ENCODE results near the gene HNRNPR. TPM values are rescaled to one million over a fixed set of nuclear protein-coding genes. Genes with fewer than 3 reads are reported as not detected.

HNRNPR gene
- total RNA-seq, 6 experiments from 2014 or later: 27.5 to 44.2 (median 32.0) TPM

- TF ChIP-seq POLR2A (IDR thresholded peaks at IDR 0.05): no peak
- no peak for TF ChIP-seq CTCF (IDR thresholded peaks at IDR 0.05)
- no peak overlapping the region for H3K27ac ChIP-seq
- 93% methylated on average over 2 of the region's 2 CpGs for WGBS (ENCODE audit: insufficient coverage, low coverage, low lambda C conversion rate, missing lambda C conversion rate)
- H3K9me3 ChIP-seq: peaks cover 0 to 31% (median 17%) of the 10 kb centered on the region in 4 donors
- intact Hi-C loops (cut with DNase I): no loop called here
- no peak overlapping the region for H3K4me3 ChIP-seq
- no peak for DNase-seq
- peaks cover 0 to 16% (median 7%) of the 10 kb centered on the region in 4 donors for H3K4me1 ChIP-seq
- no peaks in the 10 kb centered on the region for H3K27me3 ChIP-seq
- no peak for ATAC-seq
- peaks cover 0 to 26% (median 14%) of the 10 kb centered on the region in 4 donors for H3K36me3 ChIP-seq
Measured at GRCh38 chr1:23366146-23366545, 22.1 kb upstream of the HNRNPR start.

- 89% methylated on average over 10 of the region's 13 CpGs for WGBS (ENCODE audit: insufficient coverage, low coverage, low lambda C conversion rate, missing lambda C conversion rate)
- Histone ChIP-seq H3K27me3 (no peaks in the 10 kb centered on the region), H3K4me3 (no peak overlapping the region), H3K27ac (no peak overlapping the region), H3K36me3 (peaks cover 0 to 26% (median 14%) of the 10 kb centered on the region in 4 donors), H3K9me3 (peaks cover 0 to 45% (median 22%) of the 10 kb centered on the region in 4 donors), H3K4me1 (no peaks in the 10 kb centered on the region)
- no peak for DNase-seq
- TF ChIP-seq CTCF (IDR thresholded peaks at IDR 0.05): no peak
- no peak for TF ChIP-seq POLR2A (IDR thresholded peaks at IDR 0.05)
- ATAC-seq: no peak
- intact Hi-C loops (cut with DNase I): no loop called here
Measured at GRCh38 chr1:23362218-23362713, 18.2 kb upstream of the HNRNPR start.

GRCh38 chr1:23358310-23358875, 14.3 kb upstream of the HNRNPR start:
- TF ChIP-seq CTCF (IDR thresholded peaks at IDR 0.05) (no peak), POLR2A (IDR thresholded peaks at IDR 0.05) (no peak)
- no peak for ATAC-seq
- peaks cover 0 to 31% (median 19%) of the 10 kb centered on the region in 4 donors for H3K9me3 ChIP-seq
- no peaks in the 10 kb centered on the region for H3K4me1 ChIP-seq
- no peaks in the 10 kb centered on the region for H3K27me3 ChIP-seq
- intact Hi-C loops (cut with DNase I): no loop called here
- peaks cover 0 to 16% (median 10%) of the 10 kb centered on the region in 4 donors for H3K36me3 ChIP-seq
- no peak overlapping the region for H3K27ac ChIP-seq
- no peak for DNase-seq
- WGBS (ENCODE audit: insufficient coverage, low coverage, low lambda C conversion rate, missing lambda C conversion rate): 95% methylated on average over 2 of the region's 3 CpGs
- no peak overlapping the region for H3K4me3 ChIP-seq

- TF ChIP-seq POLR2A (IDR thresholded peaks at IDR 0.05): no peak
- no peak for TF ChIP-seq CTCF (IDR thresholded peaks at IDR 0.05)
- no peaks in the 10 kb centered on the region for H3K4me1 ChIP-seq
- peaks cover 0 to 26% (median 13%) of the 10 kb centered on the region in 4 donors for H3K9me3 ChIP-seq
- no peak overlapping the region for H3K4me3 ChIP-seq
- intact Hi-C loops (cut with DNase I): no loop called here
- no peak overlapping the region for H3K27ac ChIP-seq
- no peaks in the 10 kb centered on the region for H3K27me3 ChIP-seq
- peaks cover 0 to 6% (median 2%) of the 10 kb centered on the region in 4 donors for H3K36me3 ChIP-seq
- ATAC-seq (no peak), DNase-seq (no peak)
- WGBS (ENCODE audit: insufficient coverage, low coverage, low lambda C conversion rate, missing lambda C conversion rate): 56% methylated on average over 3 of the region's 3 CpGs
Measured at GRCh38 chr1:23357138-23357908, 13.2 kb upstream of the HNRNPR start.
